Measurements from ENCODE around the gene GSN. TPM values are rescaled to one million over a fixed set of nuclear protein-coding genes. Genes with fewer than 3 reads are reported as not detected.

GSN gene
- 366 and 382 TPM in 2 replicates for total RNA-seq

GRCh38 chr9:121267689-121268597, at the start of gene GSN:
Gene GSN (plus strand): TSS chr9:121268162. CDS start chr9:121301972, 33,810 bp downstream.

GRCh38 chr9:121369595-121370265, 101.8 kb downstream of the GSN start, which contains the start of gene STOM:
Gene STOM (minus strand): TSS chr9:121370250. CDS start chr9:121370187, 63 bp downstream.

Other genes with a start within 250 kb of the GSN start
- 1.6 and 1.7 TPM in 2 replicates for gene C5, start 217.9 kb upstream of the GSN start, total RNA-seq
- gene CNTRL, start 193.2 kb upstream of the GSN start, total RNA-seq = 6.3 and 10.5 TPM in 2 replicates
- gene RAB14, start 66.3 kb upstream of the GSN start, total RNA-seq = 25.4 and 34.2 TPM in 2 replicates
- gene STOM, start 102.1 kb downstream of the GSN start, total RNA-seq = 175 and 228 TPM in 2 replicates
- gene GGTA1, start 231.7 kb downstream of the GSN start, total RNA-seq = 0.18 and 0.19 TPM in 2 replicates

All from endothelial cell of coronary artery (primary cell).